NCI-H2081 treated with DMSO at 0.1 percent for 48 hours (cell line): ENCODE results near the gene ANKRD36C.
"Not testable (repeated sequence)": the region's sequence is repeated elsewhere in the genome, so short reads cannot be mapped to it uniquely, and the experiment has no call there.

ENCODE experiments used
- DNase-seq: peaks from one replicate; lab custom pipeline; 2025; lab: John Stamatoyannopoulos, UW

ANKRD36C gene

GRCh38 chr2:95991351-95992094, at the start of gene ANKRD36C:
Gene ANKRD36C (minus strand): TSS chr2:95991824. CDS start chr2:95991708, 116 bp downstream.
- not testable (repeated sequence) for DNase-seq

DNA sequence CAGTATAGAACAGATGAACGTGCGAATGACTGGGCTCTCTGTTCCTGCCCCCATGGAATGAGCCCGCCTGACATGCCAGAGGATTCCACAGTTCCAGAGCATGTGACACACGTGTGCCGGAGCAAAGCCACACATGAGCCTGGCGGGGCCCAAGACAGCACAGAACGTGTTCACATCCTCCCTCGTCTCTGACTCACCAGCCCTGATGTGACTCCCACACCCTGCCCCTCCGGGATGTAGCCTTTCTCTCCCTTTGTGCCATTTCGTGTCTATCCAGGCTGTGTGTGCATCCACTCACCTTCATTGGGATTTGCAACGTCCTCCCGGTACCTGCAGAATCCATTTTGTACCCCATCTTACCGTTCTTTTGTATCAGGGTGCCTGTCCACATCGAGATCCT, 43.9 kb upstream of the ANKRD36C start:
- DNase-seq: not testable (repeated sequence)

GRCh38 chr2:96034792-96035191, 43.2 kb upstream of the ANKRD36C start, which contains the start of gene GPAT2:
Gene GPAT2 (minus strand): TSS chr2:96034916. CDS start chr2:96032359, 2,557 bp downstream.
- DNase-seq: not testable (repeated sequence)

GRCh38 chr2:96033997-96034396, 42.4 kb upstream of the ANKRD36C start:
- not testable (repeated sequence) for DNase-seq

DNA sequence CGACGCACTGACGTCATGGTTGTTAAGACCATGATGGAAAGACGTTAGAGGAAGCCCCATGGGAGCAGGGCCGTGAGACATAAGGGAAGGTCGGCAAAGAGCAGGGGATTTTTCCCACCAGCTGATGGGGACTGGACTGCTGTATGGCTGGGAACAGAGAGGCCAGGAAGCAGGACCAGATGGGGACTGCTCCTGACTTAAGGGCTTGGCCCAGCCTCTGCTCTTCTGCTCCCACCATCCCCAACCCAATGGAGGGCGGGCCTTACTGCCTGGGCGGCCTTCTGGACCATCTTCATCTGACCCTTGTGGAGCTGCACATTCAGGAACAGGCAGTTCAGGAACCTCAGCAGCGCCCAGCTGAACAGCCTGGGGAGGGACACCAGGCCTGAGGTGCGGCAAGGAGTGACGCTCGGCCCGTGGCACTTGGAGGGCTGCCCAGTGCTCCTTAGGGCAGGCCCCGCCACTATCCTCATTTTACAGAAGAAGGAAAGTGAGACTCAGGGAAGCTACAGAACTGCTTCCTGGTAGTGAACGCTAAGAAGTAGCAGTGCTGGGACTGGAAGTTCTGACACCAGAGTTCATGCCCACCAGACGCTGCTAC, 36.2 kb upstream of the ANKRD36C start:
- DNase-seq: not testable (repeated sequence)

DNA sequence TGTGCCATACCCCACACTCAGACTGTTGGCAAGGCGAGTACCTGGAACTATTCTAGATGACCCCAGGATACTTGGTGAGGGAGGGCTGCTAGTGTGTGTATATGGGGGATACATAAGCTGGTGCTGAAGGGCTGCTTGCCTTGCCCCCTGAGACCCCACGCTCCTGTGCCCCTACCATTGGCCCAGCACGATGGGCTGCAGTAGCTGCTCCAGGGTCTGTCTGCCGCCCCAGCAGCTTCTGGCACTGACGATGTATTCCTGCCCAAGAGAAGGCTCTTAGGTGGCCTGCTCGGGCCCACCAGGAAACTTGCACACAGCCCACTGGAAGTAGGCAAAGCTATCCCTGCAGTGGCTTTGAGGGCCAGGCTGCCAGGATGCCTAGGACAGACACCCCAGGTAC, 34.1 kb upstream of the ANKRD36C start:
- DNase-seq: not testable (repeated sequence)

- DNase-seq: no peak
These were observed 33.5 kb upstream of the ANKRD36C start for GRCh38 chr2:96025194-96025492.

DNA sequence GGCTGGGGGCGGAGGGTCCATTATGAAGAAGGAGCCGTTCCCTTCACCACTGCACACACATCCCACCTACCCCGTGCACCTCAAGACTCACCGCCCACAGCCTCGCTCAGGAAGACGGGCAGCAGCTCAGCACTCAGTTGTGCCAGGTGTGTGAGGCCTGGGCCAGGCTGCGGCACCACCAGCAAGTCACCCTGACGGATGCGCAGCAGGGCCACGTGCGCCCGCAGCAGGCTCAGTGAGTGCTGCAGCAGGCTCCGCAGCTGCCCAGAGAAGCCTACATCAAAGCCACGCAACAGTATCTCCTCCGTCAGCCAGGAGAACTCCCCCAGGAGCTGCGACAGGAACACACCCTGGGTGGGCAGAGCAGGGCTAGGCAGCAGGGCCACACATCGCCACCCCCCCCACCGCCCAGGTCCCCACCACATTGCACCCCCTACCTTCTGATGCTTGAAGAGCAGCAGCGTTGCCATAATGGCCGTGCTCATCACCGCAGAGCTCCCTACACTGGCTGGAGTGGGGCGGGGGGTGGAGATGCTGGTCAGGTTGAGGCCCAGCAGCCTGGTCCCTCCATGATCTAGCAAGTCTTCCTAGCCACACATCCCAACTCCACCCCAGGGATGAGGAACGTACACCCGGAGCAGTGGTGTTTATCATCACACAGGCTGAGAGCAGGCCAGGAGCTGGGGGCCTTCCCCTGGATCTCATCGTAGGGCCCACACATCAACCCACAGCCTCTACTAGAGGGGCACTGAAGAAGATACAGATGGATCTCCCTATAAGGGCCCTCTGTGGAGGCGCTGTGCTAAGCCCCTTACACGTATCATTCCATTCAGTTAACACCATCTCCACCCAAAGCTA, 32.9 kb upstream of the ANKRD36C start:
- DNase-seq: no peak

DNA sequence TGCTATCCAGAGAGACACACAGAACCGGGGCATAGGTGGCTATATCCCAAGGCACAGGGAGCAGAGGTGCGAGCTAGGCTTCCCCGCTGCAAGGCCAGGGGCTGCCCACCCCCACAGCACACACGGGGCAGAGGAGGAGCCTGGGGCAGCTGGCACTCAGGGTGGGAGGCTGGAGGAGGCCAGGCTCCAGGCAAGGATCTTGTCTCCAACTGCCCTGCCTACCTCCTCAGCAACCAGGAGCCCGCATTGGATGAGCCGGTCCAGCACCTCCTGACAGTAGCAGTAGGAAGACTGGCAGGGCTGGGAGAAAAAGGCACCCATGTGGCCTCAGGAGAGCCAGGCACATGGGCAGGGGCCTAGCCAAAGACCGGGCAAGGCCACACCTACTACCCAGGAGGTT, 32.1 kb upstream of the ANKRD36C start:
- not testable (repeated sequence) for DNase-seq

DNA sequence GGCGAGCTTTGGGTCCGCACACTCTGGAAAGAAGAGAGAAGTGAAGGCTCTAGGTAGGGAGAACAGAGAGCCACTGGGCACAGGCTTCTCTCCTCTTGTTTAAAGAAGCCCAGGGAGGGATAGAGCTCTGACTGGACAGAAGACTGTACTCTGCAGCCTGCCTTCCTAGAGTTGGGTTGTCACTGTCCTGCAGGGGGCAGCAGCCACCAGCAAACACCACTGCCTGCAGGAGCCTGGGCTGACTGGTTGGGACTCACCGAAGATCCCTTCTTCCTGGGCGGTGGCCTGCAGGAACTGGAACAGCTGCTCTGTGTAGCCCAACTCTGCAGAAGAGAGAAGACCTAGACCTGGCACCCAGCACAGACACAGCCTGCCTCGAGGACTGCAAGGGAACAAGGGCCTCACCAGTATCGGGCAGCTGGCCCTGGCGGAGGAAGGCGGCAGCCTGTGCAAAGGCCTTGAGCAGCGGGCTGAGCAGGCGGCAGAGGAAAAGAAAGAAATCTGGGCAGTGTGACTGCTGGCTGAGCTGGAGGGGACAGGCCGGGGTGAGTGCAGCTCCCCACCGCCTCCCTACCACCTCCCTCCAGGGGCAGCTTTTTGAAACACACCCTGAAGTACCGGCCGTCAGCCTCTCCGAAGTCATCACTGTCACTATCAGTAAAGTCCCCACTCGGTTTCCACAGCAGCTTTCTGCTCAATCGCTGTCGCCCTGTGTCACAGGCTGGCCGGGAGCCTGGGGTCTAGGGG, 31.2 kb upstream of the ANKRD36C start:
- DNase-seq: not testable (repeated sequence)

- DNase-seq: not testable (repeated sequence)
These were observed 30.5 kb upstream of the ANKRD36C start for GRCh38 chr2:96022126-96022525.

GRCh38 chr2:96021142-96021541, 29.5 kb upstream of the ANKRD36C start:
- not testable (repeated sequence) for DNase-seq

- DNase-seq: not testable (repeated sequence)
These were observed 28.4 kb upstream of the ANKRD36C start for GRCh38 chr2:96019909-96020590.

DNA sequence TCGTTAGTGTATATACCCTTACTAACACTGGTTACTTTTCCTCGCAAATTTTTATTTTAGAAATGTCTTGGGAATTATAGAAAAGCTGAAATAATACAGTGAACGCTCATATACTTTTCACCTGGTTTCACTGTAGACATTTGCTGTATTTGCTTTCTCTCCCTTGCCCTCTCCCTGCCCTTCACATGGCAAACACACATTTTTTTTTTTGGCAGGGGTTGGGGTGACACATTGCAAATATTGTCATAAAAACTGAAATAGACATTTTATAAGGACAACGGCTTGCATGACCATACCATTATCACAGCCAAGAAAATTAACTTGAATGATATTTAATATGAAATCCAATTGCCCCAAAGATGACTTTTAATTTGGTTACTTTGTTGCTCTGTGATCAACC, 24.7 kb upstream of the ANKRD36C start:
- not testable (repeated sequence) for DNase-seq

- not testable (repeated sequence) for DNase-seq
These were observed 21.2 kb upstream of the ANKRD36C start for GRCh38 chr2:96012792-96013264.

DNA sequence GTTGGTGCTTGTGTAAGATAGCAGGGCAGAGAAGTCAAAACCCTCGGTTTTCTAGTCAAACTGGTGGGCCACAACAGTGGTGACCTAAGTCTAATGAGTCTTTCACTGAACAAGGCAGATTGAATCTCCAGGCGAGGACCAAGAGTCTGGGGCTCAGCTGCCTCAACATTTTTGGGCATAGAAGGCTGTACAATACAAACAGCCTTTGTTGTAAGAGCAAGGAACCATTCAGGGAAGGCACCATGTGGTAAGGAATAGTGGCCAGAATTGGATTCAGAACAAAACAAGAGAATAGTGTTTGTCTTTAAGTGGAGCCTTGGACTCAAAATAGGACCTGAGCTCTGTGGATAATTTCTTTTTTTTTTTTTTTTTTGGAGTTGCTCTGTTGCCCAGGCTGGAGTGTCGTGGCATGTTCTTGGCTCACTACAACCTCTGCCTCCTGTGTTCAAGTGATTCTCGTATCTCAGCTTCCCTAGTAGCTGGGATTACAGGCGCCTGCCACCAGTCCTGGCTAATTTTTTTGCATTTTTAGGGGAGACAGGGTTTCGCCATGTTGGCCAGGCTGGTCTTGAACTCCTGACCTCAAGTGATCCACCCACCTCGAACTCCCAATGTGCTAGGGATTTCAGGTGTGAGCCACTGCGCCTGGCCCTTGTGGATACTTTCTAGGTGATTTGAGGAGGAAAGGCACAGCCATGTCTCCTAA, 20.6 kb upstream of the ANKRD36C start:
- not testable (repeated sequence) for DNase-seq

DNA sequence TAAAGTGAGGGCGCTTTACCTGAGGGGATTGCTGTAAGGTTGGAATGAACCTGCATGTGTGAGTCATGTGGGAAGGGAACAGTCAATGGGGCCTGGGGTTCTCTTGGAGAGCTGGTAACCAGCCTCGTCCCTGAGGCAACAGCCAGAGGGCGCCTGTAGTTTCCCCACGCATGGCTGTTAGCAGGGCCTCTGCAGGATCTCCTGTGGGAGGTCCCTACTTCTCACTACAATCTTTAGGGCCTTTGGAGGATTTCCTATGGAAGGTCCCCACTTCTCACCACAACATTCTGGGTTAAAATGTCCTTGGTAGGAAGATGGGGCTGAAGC, 19.5 kb upstream of the ANKRD36C start:
- DNase-seq: not testable (repeated sequence)

GRCh38 chr2:96010320-96011128, 18.9 kb upstream of the ANKRD36C start:
- not testable (repeated sequence) for DNase-seq

DNA sequence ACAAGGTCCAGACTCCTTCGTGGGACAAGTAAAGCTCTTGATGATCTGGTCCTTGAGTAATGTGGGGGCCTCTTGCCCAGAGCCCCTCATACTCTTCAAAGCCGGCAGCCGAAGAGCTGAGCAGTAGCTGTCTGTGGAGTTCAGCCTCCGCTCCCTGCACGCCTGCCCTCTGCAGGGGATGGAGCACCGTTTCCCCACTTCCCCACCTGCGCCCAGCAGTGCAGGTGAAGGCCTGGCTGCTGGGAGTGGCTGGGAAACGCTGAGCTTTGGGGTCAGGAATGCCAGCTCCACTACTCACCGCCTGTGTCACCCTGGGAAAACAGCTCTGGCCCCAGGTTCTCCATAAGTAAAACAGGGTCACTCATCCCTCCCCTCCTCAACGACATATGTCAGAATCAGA, 18.2 kb upstream of the ANKRD36C start:
- not testable (repeated sequence) for DNase-seq

- not testable (repeated sequence) for DNase-seq
These were observed 16.4 kb upstream of the ANKRD36C start for GRCh38 chr2:96008051-96008450.
